Measurements from ENCODE around the gene MAGI2. TPM values are rescaled to one million over a fixed set of nuclear protein-coding genes. Genes with fewer than 3 reads are reported as not detected.

Gene MAGI2
- total RNA-seq, 5 donors from 2014 or later (not counting 1 experiment from before 2014, with no cell fraction given) = 0.10 to 0.77 (median 0.22) TPM

- ChIA-PET CTCF (no interaction called here), POLR2A (no interaction called here)
- no peaks in the 10 kb centered on the region for H3K36me3 ChIP-seq (ENCODE audit: control insufficient read depth in 2 of 2, extremely low read depth in 1 of 2, insufficient read depth in 1 of 2, low read length in 1 of 2)
- Mint-ChIP-seq H3K4me1 (no peaks in the 10 kb centered on the region), H3K27me3 (no peaks in the 10 kb centered on the region), H3K36me3 (no peaks in the 10 kb centered on the region), H3K4me3 (no peak overlapping the region), H3K9me3 (peaks cover 0 to 5% (median 5%) of the 10 kb centered on the region in 3 donors), H3K27ac (no peak overlapping the region)
- no peaks in the 10 kb centered on the region for H3K4me1 ChIP-seq (ENCODE audit: control insufficient read depth in 1 of 2, extremely low read depth in 1 of 2, insufficient read depth in 2 of 2, low read length in 2 of 2)
- no peaks in the 10 kb centered on the region for H3K9me3 ChIP-seq
- ATAC-seq (replicated peaks in 1 of 4) (no peak), DNase-seq (no peak)
- no peaks in the 10 kb centered on the region for H3K27me3 ChIP-seq (replicated peaks in 1 of 2; ENCODE audit: control insufficient read depth in 2 of 2, extremely low read depth in 1 of 2, insufficient read depth in 2 of 2, low read length in 1 of 2)
- H3K4me3 ChIP-seq (ENCODE audit: control insufficient read depth in 1 of 2, extremely low read depth in 1 of 2, low read length in 1 of 2) = no peak overlapping the region
- H3K27ac ChIP-seq (ENCODE audit: low read length) = no peak overlapping the region
These were observed 35.9 kb upstream of the MAGI2 start for GRCh38 chr7:79489371-79489770.

GRCh38 chr7:79478386-79478785, 24.9 kb upstream of the MAGI2 start:
- H3K36me3 Mint-ChIP-seq = no peaks in the 10 kb centered on the region
- H3K4me3 Mint-ChIP-seq = no peak overlapping the region
- no peak for DNase-seq
- CTCF ChIA-PET = no interaction called here
- peaks cover 0 to 3% (median 0%) of the 10 kb centered on the region in 3 donors for H3K9me3 Mint-ChIP-seq
- no peak overlapping the region for H3K27ac ChIP-seq (ENCODE audit: low read length)
- H3K27me3 Mint-ChIP-seq = no peaks in the 10 kb centered on the region
- no peaks in the 10 kb centered on the region for H3K4me1 ChIP-seq (ENCODE audit: control insufficient read depth in 1 of 2, extremely low read depth in 1 of 2, insufficient read depth in 2 of 2, low read length in 2 of 2)
- no peak overlapping the region for H3K4me3 ChIP-seq (ENCODE audit: control insufficient read depth in 1 of 2, extremely low read depth in 1 of 2, low read length in 1 of 2)
- WGBS (ENCODE audit: insufficient coverage) = no CpG with 5 or more reads among the region's 3 CpGs
- no peaks in the 10 kb centered on the region for H3K9me3 ChIP-seq
- H3K36me3 ChIP-seq (ENCODE audit: control insufficient read depth in 2 of 2, extremely low read depth in 1 of 2, insufficient read depth in 1 of 2, low read length in 1 of 2) = no peaks in the 10 kb centered on the region
- H3K27me3 ChIP-seq (replicated peaks in 1 of 2; ENCODE audit: control insufficient read depth in 2 of 2, extremely low read depth in 1 of 2, insufficient read depth in 2 of 2, low read length in 1 of 2) = no peaks in the 10 kb centered on the region
- H3K27ac Mint-ChIP-seq = no peak overlapping the region
- POLR2A ChIA-PET = no interaction called here
- no peaks in the 10 kb centered on the region for H3K4me1 Mint-ChIP-seq
- no peak for ATAC-seq (replicated peaks in 1 of 4)

- CTCF ChIA-PET = no interaction called here
- Mint-ChIP-seq H3K4me3 (no peak overlapping the region), H3K27me3 (no peaks in the 10 kb centered on the region), H3K27ac (no peak overlapping the region), H3K36me3 (no peaks in the 10 kb centered on the region), H3K4me1 (no peaks in the 10 kb centered on the region), H3K9me3 (peaks cover 0 to 3% (median 0%) of the 10 kb centered on the region in 3 donors)
- Histone ChIP-seq H3K36me3 (ENCODE audit: control insufficient read depth in 2 of 2, extremely low read depth in 1 of 2, insufficient read depth in 1 of 2, low read length in 1 of 2) (no peaks in the 10 kb centered on the region), H3K4me3 (ENCODE audit: control insufficient read depth in 1 of 2, extremely low read depth in 1 of 2, low read length in 1 of 2) (no peak overlapping the region), H3K27me3 (replicated peaks in 1 of 2; ENCODE audit: control insufficient read depth in 2 of 2, extremely low read depth in 1 of 2, insufficient read depth in 2 of 2, low read length in 1 of 2) (no peaks in the 10 kb centered on the region), H3K9me3 (no peaks in the 10 kb centered on the region), H3K4me1 (ENCODE audit: control insufficient read depth in 1 of 2, extremely low read depth in 1 of 2, insufficient read depth in 2 of 2, low read length in 2 of 2) (no peaks in the 10 kb centered on the region), H3K27ac (ENCODE audit: low read length) (no peak overlapping the region)
- ATAC-seq (replicated peaks in 1 of 4) (no peak), DNase-seq (no peak)
- POLR2A ChIA-PET = no interaction called here
- no CpG with 5 or more reads among the region's 1 CpG for WGBS (ENCODE audit: insufficient coverage)
These were observed 22.0 kb upstream of the MAGI2 start for GRCh38 chr7:79475455-79475854.

- CTCF ChIA-PET = no interaction called here
- H3K36me3 ChIP-seq (ENCODE audit: control insufficient read depth in 2 of 2, extremely low read depth in 1 of 2, insufficient read depth in 1 of 2, low read length in 1 of 2) = no peaks in the 10 kb centered on the region
- no peaks in the 10 kb centered on the region for H3K9me3 ChIP-seq
- H3K27me3 ChIP-seq (replicated peaks in 1 of 2; ENCODE audit: control insufficient read depth in 2 of 2, extremely low read depth in 1 of 2, insufficient read depth in 2 of 2, low read length in 1 of 2) = no peaks in the 10 kb centered on the region
- no CpG with 5 or more reads among the region's 1 CpG for WGBS (ENCODE audit: insufficient coverage)
- DNase-seq (no peak), ATAC-seq (replicated peaks in 1 of 4) (no peak)
- H3K4me3 ChIP-seq (ENCODE audit: control insufficient read depth in 1 of 2, extremely low read depth in 1 of 2, low read length in 1 of 2) = no peak overlapping the region
- no peaks in the 10 kb centered on the region for H3K27me3 Mint-ChIP-seq
- no peak overlapping the region for H3K27ac Mint-ChIP-seq
- no peaks in the 10 kb centered on the region for H3K4me1 ChIP-seq (ENCODE audit: control insufficient read depth in 1 of 2, extremely low read depth in 1 of 2, insufficient read depth in 2 of 2, low read length in 2 of 2)
- H3K36me3 Mint-ChIP-seq = no peaks in the 10 kb centered on the region
- peaks cover 0 to 6% (median 0%) of the 10 kb centered on the region in 3 donors for H3K9me3 Mint-ChIP-seq
- H3K27ac ChIP-seq (ENCODE audit: low read length) = no peak overlapping the region
- no peaks in the 10 kb centered on the region for H3K4me1 Mint-ChIP-seq
- H3K4me3 Mint-ChIP-seq = no peak overlapping the region
- POLR2A ChIA-PET = no interaction called here
These were observed 18.2 kb upstream of the MAGI2 start for GRCh38 chr7:79471699-79472098.

GRCh38 chr7:79471283-79471682, 17.8 kb upstream of the MAGI2 start:
- Histone ChIP-seq H3K36me3 (ENCODE audit: control insufficient read depth in 2 of 2, extremely low read depth in 1 of 2, insufficient read depth in 1 of 2, low read length in 1 of 2) (no peaks in the 10 kb centered on the region), H3K9me3 (no peaks in the 10 kb centered on the region), H3K27ac (ENCODE audit: low read length) (no peak overlapping the region), H3K4me3 (ENCODE audit: control insufficient read depth in 1 of 2, extremely low read depth in 1 of 2, low read length in 1 of 2) (no peak overlapping the region), H3K27me3 (replicated peaks in 1 of 2; ENCODE audit: control insufficient read depth in 2 of 2, extremely low read depth in 1 of 2, insufficient read depth in 2 of 2, low read length in 1 of 2) (no peaks in the 10 kb centered on the region), H3K4me1 (ENCODE audit: control insufficient read depth in 1 of 2, extremely low read depth in 1 of 2, insufficient read depth in 2 of 2, low read length in 2 of 2) (no peaks in the 10 kb centered on the region)
- ChIA-PET CTCF (no interaction called here), POLR2A (no interaction called here)
- Mint-ChIP-seq H3K4me1 (no peaks in the 10 kb centered on the region), H3K36me3 (no peaks in the 10 kb centered on the region), H3K4me3 (no peak overlapping the region), H3K27me3 (no peaks in the 10 kb centered on the region), H3K9me3 (peaks cover 0 to 6% (median 0%) of the 10 kb centered on the region in 3 donors), H3K27ac (no peak overlapping the region)
- no peak for ATAC-seq (replicated peaks in 1 of 4)
- no peak for DNase-seq

GRCh38 chr7:79465551-79465950, 12.1 kb upstream of the MAGI2 start:
- DNase-seq (no peak), ATAC-seq (replicated peaks in 1 of 4) (no peak)
- Mint-ChIP-seq H3K4me1 (no peaks in the 10 kb centered on the region), H3K9me3 (peaks cover 0 to 6% (median 0%) of the 10 kb centered on the region in 3 donors), H3K36me3 (no peaks in the 10 kb centered on the region), H3K27ac (no peak overlapping the region), H3K27me3 (no peaks in the 10 kb centered on the region), H3K4me3 (no peak overlapping the region)
- Histone ChIP-seq H3K36me3 (ENCODE audit: control insufficient read depth in 2 of 2, extremely low read depth in 1 of 2, insufficient read depth in 1 of 2, low read length in 1 of 2) (no peaks in the 10 kb centered on the region), H3K9me3 (no peaks in the 10 kb centered on the region), H3K4me3 (ENCODE audit: control insufficient read depth in 1 of 2, extremely low read depth in 1 of 2, low read length in 1 of 2) (no peak overlapping the region), H3K27me3 (replicated peaks in 1 of 2; ENCODE audit: control insufficient read depth in 2 of 2, extremely low read depth in 1 of 2, insufficient read depth in 2 of 2, low read length in 1 of 2) (no peaks in the 10 kb centered on the region), H3K27ac (ENCODE audit: low read length) (no peak overlapping the region), H3K4me1 (ENCODE audit: control insufficient read depth in 1 of 2, extremely low read depth in 1 of 2, insufficient read depth in 2 of 2, low read length in 2 of 2) (no peaks in the 10 kb centered on the region)
- ChIA-PET CTCF (no interaction called here), POLR2A (no interaction called here)
- no CpG with 5 or more reads among the region's 1 CpG for WGBS (ENCODE audit: insufficient coverage)

- Histone ChIP-seq H3K9me3 (no peaks in the 10 kb centered on the region), H3K4me3 (ENCODE audit: control insufficient read depth in 1 of 2, extremely low read depth in 1 of 2, low read length in 1 of 2) (no peak overlapping the region), H3K36me3 (ENCODE audit: control insufficient read depth in 2 of 2, extremely low read depth in 1 of 2, insufficient read depth in 1 of 2, low read length in 1 of 2) (no peaks in the 10 kb centered on the region), H3K4me1 (ENCODE audit: control insufficient read depth in 1 of 2, extremely low read depth in 1 of 2, insufficient read depth in 2 of 2, low read length in 2 of 2) (no peaks in the 10 kb centered on the region), H3K27ac (ENCODE audit: low read length) (no peak overlapping the region), H3K27me3 (replicated peaks in 1 of 2; ENCODE audit: control insufficient read depth in 2 of 2, extremely low read depth in 1 of 2, insufficient read depth in 2 of 2, low read length in 1 of 2) (no peaks in the 10 kb centered on the region)
- 88% methylated on average over 1 of the region's 3 CpGs for WGBS (ENCODE audit: insufficient coverage)
- Mint-ChIP-seq H3K27me3 (no peaks in the 10 kb centered on the region), H3K4me1 (no peaks in the 10 kb centered on the region), H3K4me3 (no peak overlapping the region), H3K9me3 (peaks cover 0 to 6% (median 0%) of the 10 kb centered on the region in 3 donors), H3K27ac (no peak overlapping the region), H3K36me3 (no peaks in the 10 kb centered on the region)
- ChIA-PET POLR2A (no interaction called here), CTCF (interaction anchor here in 1 of 2 donors (0.6 kb wide), 1 partner anchor 401 kb away, joined by 5 read pairs; no protein-coding TSS in a partner anchor)
- no peak for ATAC-seq (replicated peaks in 1 of 4)
- no peak for DNase-seq
These were observed 10.6 kb upstream of the MAGI2 start for GRCh38 chr7:79464051-79464450.
